Fibroblast of skin of left quadriceps (primary cell): Measurements from ENCODE around the gene F5.
A peak's percentile ranks its signal among the peaks of the same experiment; 100 is the strongest.

Source experiments
- DNase-seq, 2 experiments: peaks; one replicate each; pipeline ENCODE4 v3.0.0-alpha.2; 2013; ENCODE audit warnings: low read depth in 2 of 2

Gene F5

DNA sequence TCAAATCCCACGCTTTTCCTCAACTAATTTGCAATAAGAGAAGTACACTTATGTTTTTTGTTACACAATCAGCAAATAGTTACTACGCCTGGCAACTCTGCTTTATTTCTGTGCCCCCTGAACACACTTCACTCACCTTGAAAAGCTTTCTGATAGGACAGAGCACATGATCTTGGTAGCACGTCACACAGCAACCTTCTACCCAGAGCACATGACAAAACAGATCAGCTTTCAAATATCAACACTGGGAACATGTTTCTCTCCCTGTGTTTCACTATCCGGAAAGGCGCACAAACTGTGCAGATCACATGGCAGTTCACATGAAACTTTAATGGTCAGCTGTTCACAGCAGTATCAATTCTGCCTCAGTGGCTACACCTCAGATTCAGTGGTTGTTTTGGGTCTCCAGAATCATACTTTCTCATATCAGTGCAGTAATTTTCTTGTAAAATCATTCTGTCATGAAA is 102.7 kb downstream of the F5 start:
- no peak for DNase-seq

DNA sequence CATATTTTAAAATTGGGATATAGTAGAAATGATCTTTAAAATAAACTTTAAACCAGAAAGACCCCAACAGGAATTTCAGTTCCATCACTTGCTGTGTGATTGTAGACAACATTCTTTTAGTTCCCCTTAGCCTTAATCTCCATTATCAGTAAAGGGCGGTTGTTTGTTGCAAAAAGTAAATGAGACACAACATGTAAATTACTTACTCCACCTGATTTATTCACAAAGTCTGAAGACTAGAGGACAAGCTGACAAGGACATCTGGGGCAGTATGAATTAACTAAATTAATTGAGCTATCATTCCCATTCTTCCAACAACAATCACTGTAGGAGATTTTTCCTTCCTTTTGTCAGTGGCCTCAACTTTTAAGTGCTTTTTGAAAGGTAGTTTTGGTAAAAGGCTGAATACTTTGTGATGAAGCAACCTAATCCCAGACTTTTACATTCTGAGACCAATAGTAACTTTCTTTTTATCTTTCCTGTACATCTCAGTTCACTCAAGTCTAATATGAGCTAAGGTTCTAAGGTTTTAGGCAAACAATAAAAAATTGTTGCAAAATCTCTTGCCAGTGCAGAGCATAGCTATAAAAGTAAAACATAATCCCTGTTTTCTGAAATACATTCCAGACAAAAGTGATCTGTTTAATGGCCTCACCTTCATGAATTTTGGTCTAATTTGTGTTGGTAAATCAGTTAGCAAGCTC is 106.8 kb downstream of the F5 start:
- no peak for DNase-seq

DNA sequence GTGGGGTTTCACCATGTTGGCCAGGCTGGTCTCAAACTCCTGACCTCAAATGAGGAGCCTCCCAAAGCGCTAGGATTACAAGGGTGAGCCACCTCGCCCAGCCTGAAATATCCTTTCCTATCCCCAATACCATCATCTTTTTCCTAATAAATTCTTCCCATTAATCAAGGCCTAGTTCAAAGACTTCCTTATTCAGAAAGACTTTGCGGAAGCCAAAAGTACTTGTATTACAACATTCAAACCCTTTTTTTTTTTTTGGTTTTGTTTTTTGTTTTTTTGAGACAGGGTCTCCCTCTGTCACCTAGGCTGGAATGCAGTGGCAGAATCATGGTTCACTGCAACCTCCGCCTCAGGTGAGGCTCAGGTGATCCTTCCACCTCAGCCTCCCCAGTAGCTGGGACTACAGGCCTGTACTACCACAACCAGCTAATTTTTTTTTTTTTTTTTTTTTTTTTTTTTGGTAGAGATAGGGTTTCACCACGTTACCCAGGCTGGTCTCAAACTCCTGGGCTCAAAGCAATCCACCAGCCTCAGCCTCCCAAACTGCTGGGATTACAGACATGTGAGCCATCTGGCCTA is 108.1 kb downstream of the F5 start:
- DNase-seq, result no peak

DNA sequence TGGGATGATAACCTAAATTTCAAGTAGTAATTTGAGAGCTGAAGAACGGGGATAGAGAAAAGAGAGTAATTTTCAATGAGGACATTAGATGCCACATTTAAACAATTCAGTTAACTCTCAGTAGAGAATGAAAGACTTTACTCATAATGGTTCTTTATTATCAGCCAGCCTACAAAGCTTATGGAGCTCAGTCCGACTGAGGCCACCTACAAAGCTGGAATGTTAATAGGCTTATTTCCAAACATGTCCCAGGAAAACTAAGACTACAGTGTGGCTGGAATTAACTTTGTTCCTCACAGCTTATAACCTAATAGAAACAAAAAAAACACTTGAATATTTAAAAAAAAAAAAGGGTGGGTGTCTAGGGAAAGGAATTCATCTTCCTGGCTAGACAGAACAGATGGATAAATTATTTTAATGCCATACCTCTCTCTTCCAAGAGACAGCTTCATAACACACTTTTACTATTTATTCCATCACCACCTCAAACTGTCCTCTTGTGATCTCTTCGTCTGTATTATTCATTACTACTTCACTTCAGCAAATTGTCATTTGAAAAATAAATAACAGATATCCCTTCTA is 110.4 kb downstream of the F5 start:
- no peak for DNase-seq

DNA sequence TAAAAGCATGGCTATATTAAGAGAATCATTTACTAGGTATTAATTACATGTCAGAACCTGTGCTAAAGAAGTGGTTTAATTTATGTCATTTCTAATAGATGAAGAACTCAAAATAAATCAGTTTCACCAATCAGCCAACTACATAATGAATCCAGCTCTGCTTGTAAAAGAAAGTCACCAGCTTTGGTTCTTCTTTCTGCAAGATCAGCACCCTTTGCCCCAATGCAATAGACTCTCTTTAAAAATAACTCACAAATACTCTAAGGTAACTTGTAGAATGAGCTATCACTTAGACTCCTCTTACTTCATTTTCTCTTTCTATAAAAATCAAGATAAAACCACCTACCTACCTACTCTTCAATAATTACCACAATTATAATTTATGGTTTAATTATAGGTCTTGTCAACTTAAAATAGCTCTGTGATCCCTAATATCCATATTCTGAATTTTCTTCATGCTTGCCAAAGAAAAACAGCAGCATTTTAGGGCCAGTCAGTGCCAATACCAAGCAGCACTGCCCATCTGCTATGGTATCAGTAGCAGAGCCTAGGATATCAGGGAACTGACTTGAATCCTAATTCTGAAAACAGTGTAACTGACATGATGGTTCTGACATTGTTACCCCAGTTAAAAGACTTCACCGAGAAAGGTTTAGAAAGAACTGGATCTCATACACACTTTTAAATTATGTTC is 111.8 kb downstream of the F5 start:
- no peak for DNase-seq

DNA sequence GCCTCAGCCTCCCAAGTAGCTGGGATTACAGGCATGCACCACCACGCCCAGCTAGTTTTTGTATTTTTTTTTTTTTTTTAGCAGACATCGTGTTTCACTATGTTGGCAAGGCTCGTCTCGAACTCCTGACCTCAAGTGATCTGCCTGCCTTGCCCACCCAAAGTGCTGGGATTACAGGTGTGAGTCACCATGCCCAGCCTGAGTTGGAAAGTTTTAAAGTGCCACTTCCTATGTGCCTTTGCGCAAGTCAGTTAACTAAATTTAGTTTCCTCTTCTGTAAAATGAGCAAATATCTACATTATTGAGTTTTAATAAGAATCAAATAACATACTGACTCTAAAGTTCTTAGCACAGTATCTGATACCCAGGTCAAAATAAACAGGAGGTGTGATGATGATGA is 112.9 kb downstream of the F5 start:
- no peak for DNase-seq

DNA sequence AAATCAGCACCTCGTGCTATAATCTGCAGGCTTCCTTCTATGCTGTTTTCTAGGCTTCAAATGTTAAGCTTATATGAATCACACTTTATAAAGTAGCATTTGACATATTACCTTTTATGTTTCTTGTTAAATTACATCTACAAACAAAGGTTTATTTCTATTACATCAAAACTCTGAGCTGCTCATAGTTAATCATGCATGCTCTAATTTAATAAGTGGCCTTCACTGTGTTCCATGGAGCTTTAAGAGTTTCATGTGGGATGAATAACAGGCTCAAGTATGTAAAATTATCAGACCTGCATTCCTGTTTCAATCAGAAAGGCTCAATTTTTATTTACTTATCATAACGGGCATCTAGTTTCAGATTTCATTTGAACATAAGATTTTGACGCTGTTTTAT is 113.5 kb downstream of the F5 start:
- no peak for DNase-seq

DNA sequence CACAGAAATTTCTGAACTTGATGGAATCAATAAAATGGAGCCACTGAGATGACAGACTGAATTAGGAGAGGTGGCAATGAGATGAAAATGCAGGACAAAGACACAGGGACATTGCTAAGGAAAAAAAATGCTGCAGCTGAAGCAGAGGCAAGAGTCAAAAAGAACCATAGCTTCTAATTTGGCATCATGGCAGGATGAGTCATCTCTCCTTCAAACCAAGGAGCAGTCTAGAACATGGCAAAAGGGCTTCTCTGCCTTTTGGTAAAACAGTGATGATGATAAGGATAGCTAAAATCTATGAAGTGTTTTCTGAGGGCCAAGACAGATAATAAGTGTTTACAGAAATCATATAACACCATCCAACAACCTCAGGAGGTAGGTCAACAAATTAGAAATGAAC is 117.3 kb downstream of the F5 start:
- no peak for DNase-seq

DNA sequence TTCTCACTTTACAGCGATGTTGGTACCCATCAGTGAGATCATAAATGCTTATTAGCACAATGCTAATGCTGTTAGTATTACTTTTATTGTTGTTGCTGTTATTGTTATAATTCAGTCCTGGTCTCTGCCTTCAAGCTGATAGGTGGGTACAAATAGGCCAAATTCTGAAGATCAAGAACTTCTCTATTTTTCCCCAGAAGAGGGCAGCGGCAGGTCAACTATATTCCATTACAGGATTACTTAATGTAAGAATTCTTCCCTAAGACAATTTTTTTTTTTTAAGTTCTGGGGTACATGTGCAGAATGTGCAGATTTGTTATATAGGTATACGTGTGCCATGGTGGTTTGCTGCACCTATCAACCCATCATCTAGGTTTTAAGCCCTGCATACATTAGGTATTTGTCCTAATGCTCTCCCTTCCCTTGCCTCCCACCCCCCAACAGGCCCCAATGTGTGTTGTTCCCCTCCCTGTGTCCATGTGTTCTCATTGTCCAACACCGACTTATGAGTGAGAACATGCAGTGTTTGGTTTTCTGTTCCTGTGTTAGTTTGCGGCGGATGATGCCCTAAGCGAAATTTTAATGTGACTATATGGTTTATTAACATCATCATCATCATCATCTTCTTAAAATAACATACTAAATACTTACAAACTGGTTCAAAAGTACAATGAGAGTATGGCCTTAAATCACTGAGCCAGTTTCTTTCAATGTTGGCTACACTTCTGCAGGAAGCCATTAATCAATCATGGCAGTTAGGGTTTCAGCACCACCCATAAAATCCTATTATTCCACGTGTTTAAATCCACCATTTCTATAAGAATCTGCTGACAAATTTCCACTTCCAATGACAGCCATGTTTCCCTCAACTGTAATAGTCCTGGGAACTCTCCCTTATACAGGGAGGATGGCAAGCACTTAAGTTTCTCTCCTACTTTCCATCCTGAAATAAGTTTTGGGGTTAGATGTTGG is 119.7 kb downstream of the F5 start:
- DNase-seq, result peak in 1 of 2 experiments; percentile 8

DNA sequence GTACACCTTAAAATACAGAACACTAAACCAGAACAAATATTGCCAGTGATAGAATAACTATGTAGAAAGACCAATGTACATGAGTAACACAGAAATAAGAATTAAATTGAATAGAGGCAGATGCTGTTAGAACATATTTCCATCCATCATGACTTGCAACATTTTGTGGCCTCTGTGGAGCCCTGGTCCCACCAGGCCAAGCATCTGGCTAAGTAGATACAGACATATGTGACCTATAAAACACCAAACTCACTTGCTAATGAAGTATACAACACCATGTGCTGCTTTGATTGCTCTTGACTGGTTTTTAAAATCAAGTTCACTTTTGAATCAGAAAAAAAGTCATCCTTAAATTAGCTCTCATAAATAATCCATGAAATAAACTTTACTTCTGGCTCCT is 121.0 kb downstream of the F5 start:
- no peak for DNase-seq
